Spleen (tissue), 7 donors: ENCODE measurements around the gene MIAT.

Source experiments
- CTCF ChIP-seq, 11 experiments: fragments of 200-600 bp in 7 of 11; fragments of 450-650 bp in 4 of 11; sonication (generic) in 4 of 11; IDR thresholded peaks in 8 of 11; conservative IDR thresholded peaks in 3 of 11; 1 replicate in 7 of 11; 2 replicates in 4 of 11; pipeline versions ENCODE4 v1.4.0 to v1.8.0; 2016 to 2021; ENCODE audit warnings: antibody characterized with exemption in 11 of 11, inconsistent platforms in 4 of 11, mild to moderate bottlenecking in 1 of 11
- POLR2A ChIP-seq, 3 donors: fragments of 450-650 bp; IDR thresholded peaks; one replicate each; pipeline ENCODE4 v1.5.1; 2017; ENCODE audit warnings: antibody characterized with exemption in 3 of 3, mild to moderate bottlenecking in 1 of 3
- POLR2AphosphoS5 ChIP-seq, 3 donors: sonication (generic); formaldehyde crosslinking; IDR thresholded peaks; one replicate each; pipeline ENCODE4 v1.5.1; 2017; ENCODE audit warnings: antibody characterized with exemption in 3 of 3
- donor health status: DM: no; HTN: no; CAD: no; lungs with moderate emphysema.
- donor health status: DM: no; HTN: no; CAD: no.
- donor health status: DM: no; HTN: no; CAD: no.

GRCh38 chr22:26614322-26614721, 43.1 kb upstream of the MIAT start:
- TF ChIP-seq CTCF (IDR thresholded peaks at IDR 0.05 in 8 of 11, conservative IDR thresholded peaks at IDR 0.05 in 3 of 11) (no peak), POLR2A (IDR thresholded peaks at IDR 0.05) (no peak), POLR2AphosphoS5 (IDR thresholded peaks at IDR 0.05) (no peak)
